Tibial nerve (tissue), 4 donors: ENCODE data around the gene TMEM14A. TPM values are rescaled to one million over a fixed set of nuclear protein-coding genes. Genes with fewer than 3 reads are reported as not detected.

Source experiments
- DNase-seq, 2 donors: peaks; one replicate each; pipeline ENCODE4 v3.0.0-alpha.2; 2019; ENCODE audit warnings: low spot score in 2 of 2
- H3K27ac ChIP-seq, 4 donors: fragments of 200-600 bp; sonication (generic) in 3 of 4; one replicate each; pipeline ENCODE4 v1.5.1; 2017 to 2019; ENCODE audit warnings: mild to moderate bottlenecking in 1 of 4
- H3K27me3 ChIP-seq, 2 donors: fragments of 200-600 bp; sonication (generic) in 1 of 2; one replicate each; pipeline versions ENCODE4 v1.5.1 to v1.6.0; 2017 to 2019
- H3K36me3 ChIP-seq, 3 donors: fragments of 200-600 bp; sonication (generic); one replicate each; pipeline ENCODE4 v1.5.1; 2018 to 2019
- H3K4me1 ChIP-seq, 4 donors: fragments of 200-600 bp; sonication (generic) in 3 of 4; one replicate each; pipeline ENCODE4 v1.5.1; 2017 to 2019
- H3K4me3 ChIP-seq, 4 donors: fragments of 200-600 bp; sonication (generic) in 3 of 4; one replicate each; pipeline ENCODE4 v1.5.1; 2017 to 2019; ENCODE audit warnings: mild to moderate bottlenecking in 1 of 4, moderate library complexity in 1 of 4
- H3K9me3 ChIP-seq, 4 donors: fragments of 200-600 bp; sonication (generic) in 3 of 4; one replicate each; pipeline ENCODE4 v1.5.1; 2017 to 2019
- EP300 ChIP-seq, 2 donors: sonication (generic); formaldehyde crosslinking; IDR thresholded peaks; one replicate each; pipeline ENCODE4 v1.6.1; 2017; ENCODE audit warnings: antibody characterized with exemption in 2 of 2, mild to moderate bottlenecking in 1 of 2
- POLR2A ChIP-seq, 2 donors: fragments of 450-650 bp; IDR thresholded peaks; one replicate each; pipeline ENCODE4 v1.6.1; 2017; ENCODE audit warnings: antibody characterized with exemption in 2 of 2, mild to moderate bottlenecking in 2 of 2, moderate library complexity in 2 of 2
- WGBS, 2 donors: methylation state at CpG; one replicate each; pipeline ENCODE4 v1.1.5; 2018; 5-methylcytosine and 5-hydroxymethylcytosine counted together
- small RNA-seq: library from RNA; depleted of rRNA; stranded (forward); fragments of <200 nt; gene quantifications from one replicate; pipeline ENCODE3, GENCODE V24; 2016
- total RNA-seq, 4 donors: library from RNA; depleted of rRNA; stranded (reverse); fragments of >200 nt; gene quantifications; one replicate each; pipeline ENCODE4 v1.1.0, GENCODE V29; 2016
- TF ChIP-seq, protein P1 (sequence below), 5 experiments: fragments of 200-600 bp in 3 of 5; fragments of 450-650 bp in 2 of 5; sonication (generic) in 3 of 5; IDR thresholded peaks; one replicate each; pipeline ENCODE4 v1.5.1; 2016 to 2019; ENCODE audit warnings: antibody characterized with exemption in 5 of 5, mild to moderate bottlenecking in 3 of 5, moderate library complexity in 2 of 5

Gene TMEM14A
- total RNA-seq, 4 donors from 2014 or later = 14.4 to 39.6 (median 24.3) TPM

DNA sequence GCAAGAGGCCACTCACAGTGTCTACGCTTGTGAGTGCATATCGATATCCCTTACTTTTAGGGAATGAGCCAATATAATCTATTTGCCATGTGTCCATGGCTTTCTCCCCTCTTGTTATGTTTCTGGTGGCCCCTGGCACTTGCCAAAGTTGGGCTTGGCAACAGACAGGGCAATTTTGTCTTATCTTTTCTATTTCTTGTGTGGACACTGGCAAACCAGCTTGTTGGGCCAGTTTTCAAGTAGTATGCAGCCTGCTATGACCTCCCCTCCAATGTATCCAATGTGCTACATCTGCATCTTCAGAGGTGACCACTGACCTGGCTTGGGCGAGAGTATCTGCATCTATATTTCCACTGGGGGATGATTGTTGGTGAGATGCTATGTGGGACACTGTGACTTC lies 63.2 kb downstream of the TMEM14A start:
- DNase-seq = no peak
- Histone ChIP-seq H3K27me3 (no peaks in the 10 kb centered on the region), H3K36me3 (no peaks in the 10 kb centered on the region), H3K4me1 (no peaks in the 10 kb centered on the region), H3K27ac (no peak overlapping the region), H3K4me3 (no peak overlapping the region), H3K9me3 (no peaks in the 10 kb centered on the region)
- TF ChIP-seq, protein P1, sequence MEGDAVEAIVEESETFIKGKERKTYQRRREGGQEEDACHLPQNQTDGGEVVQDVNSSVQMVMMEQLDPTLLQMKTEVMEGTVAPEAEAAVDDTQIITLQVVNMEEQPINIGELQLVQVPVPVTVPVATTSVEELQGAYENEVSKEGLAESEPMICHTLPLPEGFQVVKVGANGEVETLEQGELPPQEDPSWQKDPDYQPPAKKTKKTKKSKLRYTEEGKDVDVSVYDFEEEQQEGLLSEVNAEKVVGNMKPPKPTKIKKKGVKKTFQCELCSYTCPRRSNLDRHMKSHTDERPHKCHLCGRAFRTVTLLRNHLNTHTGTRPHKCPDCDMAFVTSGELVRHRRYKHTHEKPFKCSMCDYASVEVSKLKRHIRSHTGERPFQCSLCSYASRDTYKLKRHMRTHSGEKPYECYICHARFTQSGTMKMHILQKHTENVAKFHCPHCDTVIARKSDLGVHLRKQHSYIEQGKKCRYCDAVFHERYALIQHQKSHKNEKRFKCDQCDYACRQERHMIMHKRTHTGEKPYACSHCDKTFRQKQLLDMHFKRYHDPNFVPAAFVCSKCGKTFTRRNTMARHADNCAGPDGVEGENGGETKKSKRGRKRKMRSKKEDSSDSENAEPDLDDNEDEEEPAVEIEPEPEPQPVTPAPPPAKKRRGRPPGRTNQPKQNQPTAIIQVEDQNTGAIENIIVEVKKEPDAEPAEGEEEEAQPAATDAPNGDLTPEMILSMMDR (IDR thresholded peaks at IDR 0.05) = no peak
- no peak for TF ChIP-seq POLR2A (IDR thresholded peaks at IDR 0.05)
- no peak for TF ChIP-seq EP300 (IDR thresholded peaks at IDR 0.05)
- 87 to 94% methylated on average over 3 of the region's 3 CpGs for WGBS, 2 donors

DNA sequence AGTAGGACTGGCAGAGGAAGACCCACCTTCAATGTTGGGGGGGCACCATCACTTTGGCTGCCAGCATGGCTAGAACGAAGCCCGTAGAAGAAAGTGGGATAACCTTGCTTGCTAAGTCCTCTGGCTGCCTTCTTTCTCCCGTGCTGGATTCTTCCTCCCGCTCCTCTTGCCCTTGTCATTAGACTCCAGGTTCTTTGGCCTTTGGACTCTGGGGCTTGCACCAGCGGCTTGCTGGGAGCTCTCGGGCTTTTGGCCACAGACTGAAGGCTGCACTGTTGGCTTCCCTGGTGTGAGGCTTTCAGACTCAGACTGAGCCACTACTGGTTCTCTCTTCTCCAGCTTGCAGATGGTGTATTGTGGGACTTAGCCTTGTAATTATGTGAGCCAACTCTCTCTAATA lies 64.2 kb downstream of the TMEM14A start:
- Histone ChIP-seq H3K4me1 (no peaks in the 10 kb centered on the region), H3K4me3 (no peak overlapping the region), H3K27me3 (no peaks in the 10 kb centered on the region), H3K9me3 (peaks cover 0 to 8% (median 0%) of the 10 kb centered on the region in 4 donors), H3K27ac (no peak overlapping the region), H3K36me3 (no peaks in the 10 kb centered on the region)
- TF ChIP-seq POLR2A (IDR thresholded peaks at IDR 0.05) = no peak
- TF ChIP-seq, protein P1 (IDR thresholded peaks at IDR 0.05) = no peak
- no peak for TF ChIP-seq EP300 (IDR thresholded peaks at IDR 0.05)
- 92 to 96% methylated on average over 6 of the region's 6 CpGs for WGBS, 2 donors
- DNase-seq = no peak

DNA sequence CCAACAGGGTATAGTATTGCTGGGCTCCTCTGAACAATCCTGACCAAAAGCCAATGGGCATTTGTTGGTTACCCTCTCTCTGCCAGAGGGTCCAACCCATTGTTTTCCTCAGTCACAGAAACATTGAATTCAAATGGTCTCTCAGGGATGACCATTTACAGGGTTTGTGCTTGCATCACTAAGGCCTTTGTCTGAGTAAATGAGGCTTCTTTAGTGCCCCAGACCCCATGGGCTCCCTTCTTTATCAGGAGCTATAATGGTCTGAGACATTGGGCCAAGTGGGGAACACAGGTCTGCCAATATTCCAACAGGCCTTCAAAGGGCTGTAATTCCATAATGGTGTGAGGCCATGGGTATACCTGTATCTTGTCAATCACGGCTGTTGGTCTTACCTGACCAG lies 65.2 kb downstream of the TMEM14A start:
- DNase-seq = no peak
- 93 to 100% methylated on average over 1 of the region's 1 CpG for WGBS, 2 donors
- Histone ChIP-seq H3K9me3 (peaks cover 0 to 19% (median 0%) of the 10 kb centered on the region in 4 donors), H3K27ac (no peak overlapping the region), H3K36me3 (no peaks in the 10 kb centered on the region), H3K4me1 (no peaks in the 10 kb centered on the region), H3K27me3 (no peaks in the 10 kb centered on the region), H3K4me3 (no peak overlapping the region)
- TF ChIP-seq EP300 (IDR thresholded peaks at IDR 0.05) = no peak
- no peak for TF ChIP-seq POLR2A (IDR thresholded peaks at IDR 0.05)
- TF ChIP-seq, protein P1 (IDR thresholded peaks at IDR 0.05) = no peak

Small RNA genes within 50 kb of the gene (small RNA-seq; reads per million reads assigned to genes)
- gene AL109918.2 = not detected

Other genes starting within 250 kb of the TMEM14A start
- 10 to 100 TPM; 21.3 to 27.5 (median 23.7) TPM for gene TRAM2, start 94.1 kb upstream of the TMEM14A start, total RNA-seq
- not detected for gene GSTA2, start 92.4 kb downstream of the TMEM14A start, total RNA-seq
- not detected for gene GSTA1, start 132.7 kb downstream of the TMEM14A start, total RNA-seq
- not detected for gene GSTA5, start 169.7 kb downstream of the TMEM14A start, total RNA-seq
- not detected for gene GSTA3, start 238.6 kb downstream of the TMEM14A start, total RNA-seq